Measurements from ENCODE around the gene TBL1X. TPM values are rescaled to one million over a fixed set of nuclear protein-coding genes. Genes with fewer than 3 reads are reported as not detected.

The TBL1X gene
- total RNA-seq, 4 donors from 2014 or later = 27.7 to 49.1 (median 39.6) TPM

- Histone ChIP-seq H3K36me3 (no peaks in the 10 kb centered on the region), H3K4me3 (no peak overlapping the region), H3K27me3 (no peaks in the 10 kb centered on the region), H3K4me1 (peaks cover 0 to 51% (median 0%) of the 10 kb centered on the region in 3 donors), H3K9me3 (no peaks in the 10 kb centered on the region), H3K27ac (no peak overlapping the region)
- no peak for ATAC-seq
- 80% methylated on average over 3 of the region's 4 CpGs; no CpG with 5 or more reads in 1 of the 2 donors for WGBS, 2 donors (ENCODE audit: low coverage in 1 of 2)
- TF ChIP-seq EP300 (IDR thresholded peaks at IDR 0.05) = no peak
- no peak for TF ChIP-seq CTCF (IDR thresholded peaks at IDR 0.05)
- TF ChIP-seq POLR2AphosphoS5 (IDR thresholded peaks at IDR 0.05) = no peak
- no peak for TF ChIP-seq POLR2A (IDR thresholded peaks at IDR 0.05)
Observed at GRCh38 chrX:9529223-9529622, 64.4 kb downstream of the TBL1X start.

GRCh38 chrX:9530848-9531274, 66.0 kb downstream of the TBL1X start:
- no peak overlapping the region for H3K4me3 ChIP-seq
- H3K27me3 ChIP-seq = no peaks in the 10 kb centered on the region
- no peaks in the 10 kb centered on the region for H3K36me3 ChIP-seq
- TF ChIP-seq CTCF (IDR thresholded peaks at IDR 0.05) (no peak), EP300 (IDR thresholded peaks at IDR 0.05) (no peak), POLR2A (IDR thresholded peaks at IDR 0.05) (no peak), POLR2AphosphoS5 (IDR thresholded peaks at IDR 0.05) (no peak)
- H3K27ac ChIP-seq = peak overlapping the region in 1 of 4 donors; percentile 7
- 0% methylated on average over 1 to 3 of the region's 9 CpGs for WGBS, 2 donors (ENCODE audit: low coverage in 1 of 2)
- peak; percentile 64 for ATAC-seq
- peaks cover 0 to 63% (median 3%) of the 10 kb centered on the region in 3 donors for H3K4me1 ChIP-seq
- no peaks in the 10 kb centered on the region for H3K9me3 ChIP-seq

GRCh38 chrX:9532349-9532748, 67.5 kb downstream of the TBL1X start:
- no peaks in the 10 kb centered on the region for H3K27me3 ChIP-seq
- TF ChIP-seq POLR2A (IDR thresholded peaks at IDR 0.05) (no peak), CTCF (IDR thresholded peaks at IDR 0.05) (no peak), POLR2AphosphoS5 (IDR thresholded peaks at IDR 0.05) (no peak), EP300 (IDR thresholded peaks at IDR 0.05) (no peak)
- H3K27ac ChIP-seq = peak overlapping the region in 2 of 4 donors; percentile 1 to 54
- no peaks in the 10 kb centered on the region for H3K36me3 ChIP-seq
- H3K9me3 ChIP-seq = no peaks in the 10 kb centered on the region
- no peak overlapping the region for H3K4me3 ChIP-seq
- peaks cover 0 to 50% (median 3%) of the 10 kb centered on the region in 3 donors for H3K4me1 ChIP-seq
- no CpG with 5 or more reads among the region's 12 CpGs for WGBS, 2 donors (ENCODE audit: low coverage in 1 of 2)
- ATAC-seq = no peak

- Histone ChIP-seq H3K36me3 (no peaks in the 10 kb centered on the region), H3K27me3 (no peaks in the 10 kb centered on the region), H3K4me1 (peaks cover 0 to 50% (median 3%) of the 10 kb centered on the region in 3 donors), H3K9me3 (no peaks in the 10 kb centered on the region), H3K4me3 (no peak overlapping the region), H3K27ac (peak overlapping the region in 1 of 4 donors; percentile 20)
- ATAC-seq = no peak
- no peak for TF ChIP-seq POLR2A (IDR thresholded peaks at IDR 0.05)
- TF ChIP-seq EP300 (IDR thresholded peaks at IDR 0.05) = no peak
- TF ChIP-seq POLR2AphosphoS5 (IDR thresholded peaks at IDR 0.05) = no peak
- no peak for TF ChIP-seq CTCF (IDR thresholded peaks at IDR 0.05)
- 83 to 92% methylated on average over 2 of the region's 8 CpGs for WGBS, 2 donors (ENCODE audit: low coverage in 1 of 2)
Observed at GRCh38 chrX:9533611-9534010, 68.8 kb downstream of the TBL1X start.

- H3K27ac ChIP-seq = peak overlapping the region in 3 of 4 donors; percentile 25 to 56 (median 51)
Observed at GRCh38 chrX:9534686-9535085, 69.8 kb downstream of the TBL1X start.

More at GRCh38 chrX:9534686-9535085, 69.8 kb downstream of the TBL1X start:
- ATAC-seq = peak; percentile 66
- no peak for TF ChIP-seq POLR2AphosphoS5 (IDR thresholded peaks at IDR 0.05)
- TF ChIP-seq POLR2A (IDR thresholded peaks at IDR 0.05) = no peak
- no peak for TF ChIP-seq EP300 (IDR thresholded peaks at IDR 0.05)
- no peak for TF ChIP-seq CTCF (IDR thresholded peaks at IDR 0.05)
- no peaks in the 10 kb centered on the region for H3K36me3 ChIP-seq
- WGBS, 2 donors (ENCODE audit: low coverage in 1 of 2) = 8 to 14% methylated on average over 3 of the region's 3 CpGs
- peaks cover 0 to 50% (median 3%) of the 10 kb centered on the region in 3 donors for H3K4me1 ChIP-seq
- H3K4me3 ChIP-seq = no peak overlapping the region
- H3K9me3 ChIP-seq = no peaks in the 10 kb centered on the region
- H3K27me3 ChIP-seq = no peaks in the 10 kb centered on the region
